NCI-H2196 (cell line): ENCODE results near the gene DCLK2.
A peak's percentile ranks its signal among the peaks of the same experiment; 100 is the strongest.

Experiments
- DNase-seq: peaks from one replicate; lab custom pipeline; 2025; ENCODE audit not compliant: unreplicated experiment; lab: John Stamatoyannopoulos, UW

Gene DCLK2

DNA sequence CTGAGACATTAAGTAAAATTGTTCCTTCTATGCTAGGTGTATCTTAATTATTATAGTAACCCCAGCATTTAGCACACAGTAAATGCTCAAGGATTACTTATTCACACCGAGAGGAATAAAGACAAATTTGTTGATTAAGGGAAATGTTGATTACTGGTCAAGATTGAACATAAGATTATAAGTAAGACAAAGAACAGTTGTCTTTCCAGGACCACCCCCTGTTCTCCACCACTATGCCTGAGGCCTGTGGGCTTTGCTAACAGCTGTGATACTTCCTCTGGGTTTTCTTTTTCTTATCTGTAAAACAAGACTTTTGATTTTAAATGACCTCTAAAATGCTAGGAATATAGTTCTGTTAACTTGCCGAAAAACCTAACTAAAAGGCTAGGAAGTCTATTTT is 128.0 kb downstream of the DCLK2 start:
- no peak for DNase-seq

DNA sequence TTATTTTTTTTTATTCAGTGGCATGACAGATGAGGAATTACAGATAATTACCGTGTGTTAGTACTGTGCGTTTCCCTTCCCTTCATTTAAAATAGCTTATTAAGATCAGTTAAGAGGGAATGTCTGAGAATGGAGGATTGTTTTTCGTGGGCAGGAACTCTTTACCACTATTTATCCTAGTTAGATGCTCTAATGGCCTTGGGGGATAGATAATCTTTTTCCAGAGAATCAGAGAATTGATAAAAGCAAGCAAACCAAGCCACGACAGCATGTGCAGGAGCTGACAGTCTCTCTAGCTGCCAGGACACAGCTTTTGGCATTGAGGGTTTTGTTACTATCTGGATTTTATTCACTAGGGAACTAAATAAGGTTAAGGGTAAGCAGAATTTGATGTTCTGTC is 128.7 kb downstream of the DCLK2 start:
- no peak for DNase-seq

DNA sequence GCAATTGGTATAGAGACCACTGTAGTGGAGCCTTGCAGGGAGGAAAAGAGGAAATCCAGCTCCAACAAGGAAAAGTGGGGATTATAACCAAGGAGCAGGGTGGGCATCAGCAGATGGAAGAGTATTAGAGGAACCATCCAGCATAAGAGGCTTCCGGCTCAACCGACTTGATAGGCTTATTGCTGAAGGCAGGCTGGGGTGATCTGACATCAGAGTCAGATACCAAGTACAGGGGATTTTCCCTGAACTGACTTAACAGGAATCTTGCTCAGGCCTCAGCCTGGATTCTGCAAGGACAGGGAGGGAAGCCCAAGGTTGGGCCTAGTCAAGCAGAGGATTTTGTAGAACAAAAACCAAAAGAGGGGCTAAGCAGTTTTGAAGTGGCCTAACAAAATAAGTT is 129.6 kb downstream of the DCLK2 start:
- DNase-seq, result no peak

DNA sequence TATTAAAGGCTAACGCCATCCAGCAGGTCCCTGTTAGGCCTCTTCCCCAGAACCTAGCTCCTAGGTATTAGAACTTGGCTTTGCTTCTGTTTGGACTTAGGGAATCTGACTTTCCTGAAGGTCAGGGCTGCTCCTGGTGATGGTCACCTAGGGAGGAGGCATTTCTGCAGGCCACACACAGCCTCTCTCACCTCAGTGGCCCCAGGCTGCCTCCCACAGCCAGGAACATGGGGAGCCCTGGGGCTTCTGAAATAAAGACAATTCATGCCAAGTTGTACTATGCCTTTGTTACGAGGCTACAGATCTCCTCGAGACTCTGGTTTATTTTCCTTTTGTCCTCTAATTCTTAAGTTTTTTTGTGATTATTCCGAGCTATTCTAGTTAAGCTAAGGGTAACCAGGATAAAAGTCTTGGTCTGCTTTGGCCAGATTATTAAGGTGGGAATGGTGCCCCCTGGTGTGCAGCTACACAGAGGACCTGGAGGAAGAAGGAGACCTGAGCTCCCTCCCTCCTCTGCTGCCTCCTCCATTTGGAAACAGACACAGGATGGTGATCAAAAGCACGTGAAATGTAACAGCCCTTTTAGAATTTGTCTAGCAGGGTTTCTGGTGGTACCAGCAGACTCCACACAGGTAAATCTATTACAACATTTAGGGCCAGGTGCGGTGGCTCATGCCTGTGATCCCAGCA is 131.0 kb downstream of the DCLK2 start:
- DNase-seq, result no peak

DNA sequence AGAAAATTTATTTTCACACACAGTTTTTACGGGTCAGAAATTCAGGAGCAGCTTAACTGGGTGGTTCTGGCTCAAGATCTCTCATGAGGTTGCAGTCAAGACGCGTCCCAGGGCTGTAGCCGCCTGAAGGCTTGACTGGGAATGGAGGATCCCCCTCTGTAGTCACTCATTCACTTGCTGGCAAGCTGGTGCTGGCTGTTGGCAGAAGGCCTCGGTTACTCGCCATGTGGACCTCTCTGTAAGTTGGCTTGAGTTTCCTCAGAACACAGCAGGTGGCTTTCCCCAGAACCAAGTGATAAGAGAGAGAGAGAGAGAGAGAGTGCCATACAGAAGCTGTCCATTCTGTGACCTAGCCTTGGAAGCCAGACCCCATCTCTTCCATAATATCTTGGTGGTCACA is 132.8 kb downstream of the DCLK2 start:
- peak; percentile 10 for DNase-seq

DNA sequence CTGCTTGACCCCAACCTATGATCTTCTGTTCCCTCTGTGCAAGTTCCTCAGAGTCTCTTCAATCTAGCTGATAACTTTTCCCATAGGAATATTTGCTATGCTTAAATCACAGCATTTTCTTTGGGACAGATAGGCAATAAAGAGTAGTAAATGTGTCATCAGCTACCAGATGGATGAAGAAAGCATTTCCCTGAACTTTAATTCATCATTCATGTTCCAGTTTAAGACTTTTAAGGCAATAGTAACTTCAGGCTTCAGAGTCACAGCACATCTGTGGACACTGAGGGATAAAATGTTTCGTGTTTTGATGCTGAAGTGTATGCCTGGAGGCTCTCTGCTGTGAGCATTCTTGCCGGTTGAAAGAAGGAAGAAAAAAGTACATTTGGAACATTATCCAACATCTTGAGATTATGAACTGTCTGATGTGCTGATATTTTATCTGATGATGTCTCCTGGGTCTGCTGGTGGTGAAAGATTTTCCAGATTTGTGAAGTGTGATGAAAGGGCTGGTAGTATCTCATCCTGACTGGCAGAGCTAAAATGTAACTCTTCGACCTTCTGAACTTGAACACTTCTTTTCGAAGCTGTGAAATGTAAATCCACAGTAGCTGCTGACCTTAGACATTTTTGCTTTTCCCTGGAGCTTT is 133.7 kb downstream of the DCLK2 start:
- no peak for DNase-seq

DNA sequence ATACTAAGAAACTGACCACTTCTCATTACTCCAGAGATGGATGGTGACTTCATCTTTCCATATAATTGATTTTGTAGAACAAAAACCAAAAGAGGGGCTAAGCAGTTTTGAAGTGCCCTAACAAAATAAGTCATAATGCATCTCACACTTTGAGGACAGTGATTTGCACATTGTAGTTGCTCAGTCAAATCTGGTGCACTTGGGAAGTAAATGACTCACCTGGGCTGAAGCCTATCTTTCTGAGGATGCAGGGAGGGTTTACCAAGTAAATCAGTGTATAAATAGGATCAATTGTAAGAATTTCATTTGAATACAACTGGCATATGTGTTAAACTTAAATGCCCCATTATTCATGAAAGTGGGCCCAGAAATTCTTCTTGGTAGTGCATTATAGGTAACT is 134.2 kb downstream of the DCLK2 start:
- DNase-seq, result no peak

DNA sequence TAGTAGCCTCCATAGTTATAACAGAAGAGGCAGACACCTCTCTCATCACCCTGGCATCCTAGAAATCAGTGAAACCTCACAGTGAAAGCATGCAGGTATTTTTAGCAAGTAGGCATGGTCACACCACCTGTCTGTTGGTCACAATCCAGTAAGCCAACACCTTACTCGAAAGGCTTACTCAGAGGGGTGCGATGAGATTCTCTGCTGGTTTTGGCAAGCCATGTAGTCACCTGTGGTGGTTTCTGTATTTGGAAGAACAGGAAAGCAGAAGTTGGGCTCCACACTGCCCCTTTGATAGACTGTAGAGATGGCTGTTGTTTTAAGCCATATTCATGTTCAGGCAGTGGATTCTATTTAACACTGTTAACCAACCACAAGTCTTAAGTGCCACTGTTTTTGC is 134.7 kb downstream of the DCLK2 start:
- peak; percentile 30 for DNase-seq

DNA sequence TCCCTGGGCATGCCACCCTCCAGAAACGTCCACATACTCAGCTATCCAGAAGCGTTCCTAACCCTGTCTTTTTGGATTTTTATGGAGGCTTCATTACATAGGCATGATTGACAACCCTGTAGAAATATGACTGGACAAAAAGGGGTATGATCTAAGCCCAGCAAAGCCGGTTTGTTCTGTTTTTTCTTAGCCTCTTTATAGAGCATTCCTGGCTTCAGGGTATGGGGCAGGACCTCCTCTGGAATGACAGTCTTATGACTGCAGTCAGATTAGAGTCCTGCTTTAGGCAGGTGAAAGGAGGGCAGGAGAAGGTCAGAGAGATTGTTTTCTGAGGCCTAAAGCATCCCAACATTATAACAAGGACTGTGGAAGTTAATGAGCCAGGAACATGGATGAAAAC is 137.4 kb downstream of the DCLK2 start:
- DNase-seq, result no peak

DNA sequence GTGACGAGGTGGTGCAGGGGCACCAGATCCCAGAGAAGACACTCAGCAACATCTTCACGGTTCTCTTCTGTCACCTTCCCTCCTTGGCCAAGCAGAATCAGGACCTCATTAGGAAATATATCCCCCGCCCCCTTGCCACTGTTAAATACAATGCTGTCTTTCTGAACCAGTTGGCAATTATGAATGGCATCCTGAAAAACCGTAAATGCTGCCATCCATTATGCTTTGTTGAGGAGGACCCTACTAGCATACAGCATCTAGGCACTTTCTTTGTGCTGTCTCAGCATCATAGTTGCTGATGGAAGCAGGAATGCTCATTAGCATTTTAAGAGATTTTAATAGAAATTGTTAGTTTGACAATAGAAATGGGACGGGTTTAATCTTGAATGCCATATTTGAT is 138.5 kb downstream of the DCLK2 start:
- no peak for DNase-seq

DNA sequence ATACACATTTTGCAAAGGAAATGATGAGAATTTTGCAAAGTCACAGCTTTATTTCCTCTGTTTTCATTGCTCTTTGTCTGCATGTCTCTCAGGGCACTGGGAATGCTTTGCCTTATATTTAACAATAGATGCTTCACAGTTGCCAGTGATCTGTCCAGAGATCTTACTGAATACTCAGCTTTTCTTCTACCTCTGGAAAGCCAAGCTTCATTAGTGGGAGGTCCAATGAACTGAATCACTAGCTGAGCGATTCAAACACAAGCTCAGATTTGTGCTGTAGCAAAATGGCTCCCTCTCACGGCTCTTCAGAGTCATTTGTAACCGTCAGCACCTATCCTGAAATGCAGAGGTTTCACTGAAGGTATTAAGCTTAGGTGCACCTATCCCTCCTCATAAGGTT is 138.9 kb downstream of the DCLK2 start:
- DNase-seq, result no peak

DNA sequence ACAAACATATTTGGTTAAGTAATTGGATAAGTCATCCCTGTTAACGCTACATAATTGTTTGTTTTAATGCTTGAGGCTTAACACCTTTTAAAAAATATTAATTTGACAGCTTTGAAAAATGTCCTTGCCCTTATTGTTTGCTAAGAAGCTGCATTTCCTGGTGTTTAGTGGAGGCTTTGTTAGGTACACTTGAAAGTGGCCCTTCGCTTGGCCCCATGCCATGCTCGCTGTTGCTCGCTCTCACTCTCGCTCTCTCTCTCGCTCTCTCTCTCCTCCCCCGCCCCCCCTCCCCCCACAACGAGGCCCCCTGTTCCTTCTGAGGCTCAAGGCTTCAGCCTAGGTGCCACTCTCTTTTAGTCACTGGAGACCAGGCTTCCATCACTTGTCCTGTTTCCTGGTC is 139.6 kb downstream of the DCLK2 start:
- DNase-seq, result no peak

DNA sequence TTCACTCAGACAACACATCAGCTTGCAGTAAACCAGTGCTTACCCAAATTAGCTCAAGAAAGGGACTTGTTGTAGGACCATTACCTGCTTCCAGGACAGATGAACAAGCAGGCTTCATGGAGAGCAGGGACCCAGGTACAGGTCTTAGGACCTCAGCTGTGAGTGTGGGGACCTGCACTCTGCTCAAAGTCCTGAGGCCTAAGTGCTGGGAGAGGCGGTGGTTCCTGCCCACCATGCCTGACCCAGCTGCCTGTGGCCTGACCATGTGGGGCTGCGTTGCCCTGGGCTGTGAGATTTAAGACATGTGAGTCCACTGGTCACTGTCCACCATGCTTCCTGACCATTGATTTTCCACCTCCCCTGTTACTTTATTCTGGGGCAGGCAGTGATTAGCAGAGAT is 140.2 kb downstream of the DCLK2 start:
- DNase-seq, result no peak

DNA sequence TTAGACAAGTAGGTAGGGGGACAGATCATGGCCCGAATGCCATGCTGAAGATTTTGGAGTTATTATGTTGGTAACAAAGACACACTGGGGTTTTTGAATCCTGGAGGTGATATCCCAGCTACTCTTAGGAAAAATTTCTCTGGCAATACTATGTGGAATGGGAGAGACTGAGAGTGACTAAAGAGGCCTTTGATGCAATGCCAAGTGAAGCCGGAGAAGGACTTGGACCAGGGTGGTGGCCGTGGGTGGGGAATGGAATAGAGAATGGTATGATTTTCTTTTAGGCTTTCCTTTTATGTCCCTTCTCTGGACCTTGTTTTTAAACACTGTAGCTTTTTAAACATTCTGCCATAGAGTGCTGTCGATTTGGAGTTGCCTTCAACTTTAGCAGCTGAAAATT is 141.6 kb downstream of the DCLK2 start:
- DNase-seq, result no peak

DNA sequence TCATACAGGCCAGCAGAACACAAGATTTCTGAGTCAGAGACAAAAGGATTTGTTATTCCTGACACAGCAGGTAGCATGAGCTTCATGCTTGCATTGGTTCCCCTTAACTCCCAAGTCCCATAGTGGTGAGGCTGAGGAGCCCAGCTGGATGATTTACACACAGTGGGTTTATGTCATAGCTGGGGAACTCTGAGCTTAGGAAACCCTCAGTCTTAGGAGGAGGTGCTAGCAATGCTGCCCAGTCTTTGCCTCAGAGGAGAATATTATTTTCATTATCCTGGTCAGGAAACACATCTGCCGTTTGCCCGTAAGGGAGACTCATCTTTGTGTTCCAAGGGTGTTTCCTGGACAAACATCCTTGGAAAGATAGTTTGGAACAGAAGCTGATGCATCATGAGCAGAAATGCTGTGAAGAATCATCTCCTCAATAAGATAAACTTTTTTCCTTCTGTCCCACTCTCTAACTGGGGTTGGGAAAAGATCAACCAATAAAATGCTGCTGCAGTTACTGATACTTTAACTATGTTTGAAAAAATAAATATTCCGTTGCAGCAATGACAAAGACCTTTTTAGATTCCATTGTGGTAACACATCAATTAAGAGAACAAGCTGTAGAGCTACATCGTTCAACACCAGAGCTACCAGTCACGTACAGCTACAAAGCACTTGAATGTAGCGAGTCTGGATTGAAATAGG is 146.8 kb downstream of the DCLK2 start:
- DNase-seq, result no peak

DNA sequence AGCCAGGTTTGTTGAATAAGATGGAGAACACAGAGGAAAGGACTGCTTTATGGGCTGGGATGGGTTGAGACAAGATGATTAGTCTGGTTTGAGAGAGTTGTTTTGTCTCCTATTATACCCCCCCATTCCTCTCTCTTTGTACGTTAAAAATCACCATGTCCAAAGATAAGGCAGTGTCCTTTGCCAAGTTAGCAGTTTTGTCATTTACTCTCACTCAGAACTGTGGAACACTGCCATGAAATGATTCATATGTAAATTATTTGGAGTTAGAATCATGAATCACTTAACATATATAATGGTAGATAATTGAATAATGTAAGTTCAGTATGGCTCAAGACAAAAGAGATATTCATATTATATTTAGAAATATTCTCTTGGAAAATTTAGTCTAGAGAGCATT is 151.3 kb downstream of the DCLK2 start:
- no peak for DNase-seq

DNA sequence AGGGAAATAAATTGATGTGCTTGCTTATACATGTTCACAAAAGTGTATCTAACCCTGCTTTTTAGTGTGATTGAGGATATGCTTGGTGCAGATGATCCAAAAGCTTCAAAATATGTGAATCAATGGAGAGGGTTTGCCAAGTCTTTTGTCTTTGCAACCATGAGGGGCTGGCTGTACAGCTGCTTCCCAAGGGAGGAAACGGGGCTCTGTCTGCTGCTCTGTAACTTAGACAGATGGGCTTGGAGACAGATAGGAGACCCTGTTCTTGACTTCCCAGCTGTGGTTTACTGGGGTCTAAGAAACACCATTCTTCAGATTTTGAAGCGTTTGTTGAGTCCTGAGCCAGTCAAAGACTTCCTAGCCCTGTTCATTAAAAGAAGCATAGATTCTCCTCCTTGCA is 152.3 kb downstream of the DCLK2 start:
- no peak for DNase-seq

DNA sequence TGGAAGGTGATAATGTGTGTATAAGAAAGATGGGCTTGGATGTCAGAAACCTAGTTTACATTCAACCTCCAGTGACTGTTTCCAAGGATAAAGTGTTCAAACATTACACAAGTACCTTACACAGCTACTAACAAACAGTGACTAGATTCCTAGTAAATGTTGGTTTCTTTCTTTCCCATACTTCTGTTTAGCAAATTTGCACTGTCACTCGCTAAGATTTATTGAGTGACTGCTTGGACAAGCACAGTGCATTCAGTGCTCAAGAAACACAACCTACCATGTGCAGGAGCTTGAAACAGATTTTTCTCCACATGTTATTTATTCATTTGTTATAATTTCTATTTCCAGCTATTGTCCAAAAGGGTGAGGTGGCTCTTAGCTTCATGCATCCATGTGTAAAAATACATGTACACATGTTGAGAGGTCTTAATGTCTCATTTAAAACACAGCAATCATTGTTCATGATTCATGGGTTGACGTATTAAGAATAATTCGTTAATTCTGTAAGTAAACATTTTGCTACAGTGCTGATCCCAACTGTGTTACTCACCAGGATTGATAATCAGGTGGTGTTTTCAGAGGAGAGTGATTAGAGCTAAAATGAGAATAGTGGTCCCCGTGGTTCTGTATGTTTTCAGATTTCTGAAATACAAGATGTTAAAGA is 153.0 kb downstream of the DCLK2 start:
- DNase-seq, result no peak

DNA sequence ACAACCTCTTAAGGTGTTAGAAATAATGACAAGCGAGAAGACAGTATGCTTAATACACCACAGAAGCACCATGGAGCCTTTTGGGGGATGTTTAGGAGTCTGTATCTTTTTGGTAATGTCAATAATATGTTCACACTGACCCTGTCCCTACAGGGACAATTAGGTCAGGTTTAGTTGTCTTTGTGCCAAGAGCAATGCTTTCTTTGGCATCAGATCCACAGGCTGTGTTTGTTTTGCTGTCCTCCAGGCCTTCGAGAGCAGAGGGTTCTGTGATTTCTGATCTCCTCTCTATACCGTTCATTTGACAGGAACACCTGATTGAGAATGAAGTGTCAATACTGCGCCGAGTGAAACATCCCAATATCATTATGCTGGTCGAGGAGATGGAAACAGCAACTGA is 153.8 kb downstream of the DCLK2 start:
- peak; percentile 3 for DNase-seq

DNA sequence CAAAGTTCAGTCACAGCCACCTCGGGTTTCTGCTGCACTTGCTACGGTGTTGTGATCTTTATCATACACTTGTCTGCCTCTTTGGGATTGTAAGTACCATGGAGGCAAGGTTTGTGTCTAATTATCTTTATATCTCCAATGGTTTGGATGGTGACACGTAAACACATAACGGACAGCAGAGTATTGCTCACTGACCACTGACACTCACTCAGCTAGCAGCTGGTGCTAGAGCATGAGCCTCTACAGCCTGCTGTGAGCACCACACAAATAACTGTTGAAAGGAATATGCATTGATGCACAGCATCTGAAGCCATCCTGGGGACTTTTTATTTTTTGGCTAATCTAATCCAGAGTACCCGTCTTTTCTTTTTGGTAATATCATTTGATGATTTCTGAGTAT is 156.0 kb downstream of the DCLK2 start:
- no peak for DNase-seq

DNA sequence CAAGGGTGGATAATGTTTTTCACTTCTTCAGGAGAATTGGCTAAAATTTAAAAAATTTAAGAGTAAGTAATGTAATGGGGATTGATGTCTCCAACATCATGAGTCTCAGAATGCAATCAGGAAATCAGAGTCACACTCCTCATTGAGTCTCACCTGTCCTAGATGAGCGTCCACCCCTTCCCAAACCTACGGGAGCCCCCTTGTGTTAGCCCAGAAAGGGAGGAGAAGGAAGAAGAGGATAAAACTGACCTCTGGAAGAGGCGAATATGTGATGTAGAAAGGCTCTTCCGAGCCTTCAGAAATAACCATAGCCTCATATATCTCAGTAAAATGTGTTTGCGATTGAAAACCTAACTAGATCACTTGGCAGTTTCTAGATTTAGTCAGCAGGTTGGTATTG is 157.1 kb downstream of the DCLK2 start:
- no peak for DNase-seq

DNA sequence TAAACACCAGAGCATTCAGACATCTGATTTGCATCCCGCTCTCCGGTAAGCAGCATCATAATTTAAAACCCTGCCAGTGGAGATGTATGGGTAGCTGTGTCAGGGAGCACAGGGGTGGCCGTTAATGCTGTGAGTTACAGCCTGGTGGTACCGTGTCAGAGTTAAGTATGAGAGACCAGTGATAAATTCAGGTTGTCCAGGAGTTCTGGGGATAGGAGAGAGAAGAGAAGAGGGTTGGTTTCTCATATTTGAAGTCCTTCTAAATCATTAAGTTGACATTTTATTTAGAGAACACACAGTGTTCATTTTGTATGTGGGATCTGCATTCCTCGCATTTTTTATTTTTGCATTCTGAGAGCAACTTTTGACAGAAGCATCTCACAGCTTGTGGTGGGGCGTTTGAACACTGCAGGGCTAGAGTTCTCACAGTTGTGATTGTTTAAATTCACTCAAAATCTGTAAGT is 157.6 kb downstream of the DCLK2 start:
- no peak for DNase-seq
